Muscle layer of duodenum (tissue), 2 donors: ENCODE data around the gene SYNDIG1.

Experiments
- H3K27ac ChIP-seq: one replicate; pipeline ENCODE4 v1.7.0; 2013; ENCODE audit warnings: mild to moderate bottlenecking, low read length
- H3K27me3 ChIP-seq: one replicate; pipeline ENCODE4 v1.7.0; 2013; ENCODE audit warnings: low read depth, mild to moderate bottlenecking, control low read depth, low read length
- H3K36me3 ChIP-seq, 2 donors: one replicate each; pipeline ENCODE4 v1.7.0; 2013; ENCODE audit warnings: low read length in 2 of 2, control low read depth in 1 of 2, mild to moderate bottlenecking in 1 of 2; ENCODE audit not compliant: insufficient read depth in 2 of 2, control insufficient read depth in 1 of 2
- H3K4me1 ChIP-seq, 2 donors: one replicate each; pipeline ENCODE4 v1.7.0; 2013; ENCODE audit warnings: low read length in 2 of 2, mild to moderate bottlenecking in 2 of 2, control low read depth in 1 of 2, moderate library complexity in 1 of 2; ENCODE audit not compliant: insufficient read depth in 2 of 2, control insufficient read depth in 1 of 2
- H3K4me3 ChIP-seq, 2 donors: one replicate each; pipeline ENCODE4 v1.7.0; 2013; ENCODE audit warnings: low read length in 2 of 2, low read depth in 1 of 2, mild to moderate bottlenecking in 1 of 2
- H3K9me3 ChIP-seq, 2 donors: one replicate each; pipeline ENCODE4 v1.7.0; 2013; ENCODE audit warnings: low read length in 2 of 2, control low read depth in 1 of 2, mild to moderate bottlenecking in 1 of 2; ENCODE audit not compliant: control insufficient read depth in 1 of 2
- donor health status: healthy.

Gene SYNDIG1

GRCh38 chr20:24460712-24461111 is 8.7 kb upstream of the SYNDIG1 start:
- Histone ChIP-seq H3K27me3 (no peaks in the 10 kb centered on the region), H3K27ac (no peak overlapping the region), H3K4me1 (no peaks in the 10 kb centered on the region), H3K36me3 (no peaks in the 10 kb centered on the region), H3K4me3 (no peak overlapping the region), H3K9me3 (no peaks in the 10 kb centered on the region)

GRCh38 chr20:24461848-24462247 is 7.6 kb upstream of the SYNDIG1 start:
- H3K4me3 ChIP-seq: no peak overlapping the region
- H3K36me3 ChIP-seq: no peaks in the 10 kb centered on the region
- no peaks in the 10 kb centered on the region for H3K4me1 ChIP-seq
- no peaks in the 10 kb centered on the region for H3K9me3 ChIP-seq
- no peaks in the 10 kb centered on the region for H3K27me3 ChIP-seq
- H3K27ac ChIP-seq: no peak overlapping the region

GRCh38 chr20:24462460-24463010 is 6.9 kb upstream of the SYNDIG1 start:
- no peak overlapping the region for H3K27ac ChIP-seq
- no peak overlapping the region for H3K4me3 ChIP-seq
- H3K9me3 ChIP-seq: no peaks in the 10 kb centered on the region
- H3K27me3 ChIP-seq: no peaks in the 10 kb centered on the region
- H3K4me1 ChIP-seq: no peaks in the 10 kb centered on the region
- no peaks in the 10 kb centered on the region for H3K36me3 ChIP-seq

- peaks cover 0 to 7% of the 10 kb centered on the region in 2 donors for H3K4me1 ChIP-seq
- H3K4me3 ChIP-seq: no peak overlapping the region
- H3K27ac ChIP-seq: no peak overlapping the region
- peaks cover 7% of the 10 kb centered on the region for H3K27me3 ChIP-seq
- H3K36me3 ChIP-seq: no peaks in the 10 kb centered on the region
- no peaks in the 10 kb centered on the region for H3K9me3 ChIP-seq
Measured at GRCh38 chr20:24465159-24465558, 4.3 kb upstream of the SYNDIG1 start.

GRCh38 chr20:24465730-24466129 is 3.7 kb upstream of the SYNDIG1 start:
- H3K27me3 ChIP-seq: peaks cover 13% of the 10 kb centered on the region
- no peaks in the 10 kb centered on the region for H3K9me3 ChIP-seq
- H3K27ac ChIP-seq: no peak overlapping the region
- no peaks in the 10 kb centered on the region for H3K36me3 ChIP-seq
- H3K4me1 ChIP-seq: peaks cover 0 to 13% of the 10 kb centered on the region in 2 donors
- H3K4me3 ChIP-seq: no peak overlapping the region

- Histone ChIP-seq H3K4me3 (peak overlapping the region; percentile 16 to 60), H3K36me3 (no peaks in the 10 kb centered on the region), H3K27ac (no peak overlapping the region), H3K9me3 (no peaks in the 10 kb centered on the region), H3K4me1 (peaks cover 0 to 19% of the 10 kb centered on the region in 2 donors), H3K27me3 (peaks cover 15% of the 10 kb centered on the region)
Measured at GRCh38 chr20:24468401-24469115, 871 bp upstream of the SYNDIG1 start.

- H3K27ac ChIP-seq: no peak overlapping the region
- H3K4me1 ChIP-seq: peaks cover 0 to 19% of the 10 kb centered on the region in 2 donors
- H3K4me3 ChIP-seq: peak overlapping the region; percentile 49 to 60
- no peaks in the 10 kb centered on the region for H3K9me3 ChIP-seq
- H3K27me3 ChIP-seq: peaks cover 15% of the 10 kb centered on the region
- no peaks in the 10 kb centered on the region for H3K36me3 ChIP-seq
Measured at GRCh38 chr20:24469894-24470745, 691 bp downstream of the SYNDIG1 start.

GRCh38 chr20:24470746-24471582 is 1.5 kb downstream of the SYNDIG1 start:
- H3K36me3 ChIP-seq: no peaks in the 10 kb centered on the region
- H3K4me3 ChIP-seq: peak overlapping the region; percentile 49 to 60
- H3K27ac ChIP-seq: no peak overlapping the region
- no peaks in the 10 kb centered on the region for H3K9me3 ChIP-seq
- H3K27me3 ChIP-seq: peaks cover 15% of the 10 kb centered on the region
- peaks cover 0 to 19% of the 10 kb centered on the region in 2 donors for H3K4me1 ChIP-seq

GRCh38 chr20:24472426-24472825 is 3.0 kb downstream of the SYNDIG1 start:
- Histone ChIP-seq H3K27ac (no peak overlapping the region), H3K4me1 (peaks cover 0 to 19% of the 10 kb centered on the region in 2 donors), H3K9me3 (no peaks in the 10 kb centered on the region), H3K4me3 (no peak overlapping the region), H3K27me3 (peaks cover 15% of the 10 kb centered on the region), H3K36me3 (no peaks in the 10 kb centered on the region)

GRCh38 chr20:24473435-24474223 is 4.2 kb downstream of the SYNDIG1 start:
- H3K27ac ChIP-seq: no peak overlapping the region
- H3K4me3 ChIP-seq: no peak overlapping the region

More at GRCh38 chr20:24473435-24474223, 4.2 kb downstream of the SYNDIG1 start:
- Histone ChIP-seq H3K27me3 (peaks cover 9% of the 10 kb centered on the region), H3K4me1 (peaks cover 0 to 19% of the 10 kb centered on the region in 2 donors), H3K9me3 (no peaks in the 10 kb centered on the region), H3K36me3 (no peaks in the 10 kb centered on the region)
